AG10803 (cell line): ENCODE data around the gene ISLR.
A peak's percentile ranks its signal among the peaks of the same experiment; 100 is the strongest.

Experiments
- DNase-seq: peaks from one replicate; pipeline ENCODE4 v3.0.0; 2010; ENCODE audit warnings: low read depth
- H3K4me3 ChIP-seq: 2 replicates; pipeline ENCODE4 v1.5.1; 2011; ENCODE audit warnings: mild to moderate bottlenecking, low read length, control low read depth
- CTCF ChIP-seq: conservative IDR thresholded peaks from 2 replicates; pipeline ENCODE4 v1.5.1; 2011; ENCODE audit warnings: mild to moderate bottlenecking, low read length, control low read depth, inconsistent platforms

ISLR gene

GRCh38 chr15:74197176-74197965 is 23.9 kb downstream of the ISLR start:
- no peak for DNase-seq
- TF ChIP-seq CTCF: no peak
- H3K4me3 ChIP-seq: no peak overlapping the region

- no peak for TF ChIP-seq CTCF
- DNase-seq: no peak
- no peak overlapping the region for H3K4me3 ChIP-seq
Observed at GRCh38 chr15:74199297-74199652, 25.8 kb downstream of the ISLR start.

DNA sequence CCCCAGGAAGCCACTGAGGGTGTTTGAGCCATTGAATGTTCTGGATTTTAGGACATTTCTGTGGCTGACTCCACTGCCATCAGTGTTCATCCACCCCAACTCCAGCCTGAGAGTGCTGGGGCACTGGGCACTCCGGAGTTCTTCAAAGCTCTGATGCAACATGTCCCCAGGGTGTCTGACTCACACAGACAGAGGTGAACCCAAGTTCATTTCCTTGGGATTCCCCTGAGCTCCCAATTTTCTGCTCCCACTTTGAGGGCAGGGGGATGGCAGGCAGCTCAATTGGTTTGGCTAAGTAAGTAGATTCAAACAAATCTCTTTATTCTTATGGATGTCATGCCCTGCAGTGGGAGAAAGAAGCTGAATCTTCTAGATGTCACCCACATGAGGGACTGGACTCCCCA is 26.9 kb downstream of the ISLR start:
- no peak overlapping the region for H3K4me3 ChIP-seq
- TF ChIP-seq CTCF: no peak

DNA sequence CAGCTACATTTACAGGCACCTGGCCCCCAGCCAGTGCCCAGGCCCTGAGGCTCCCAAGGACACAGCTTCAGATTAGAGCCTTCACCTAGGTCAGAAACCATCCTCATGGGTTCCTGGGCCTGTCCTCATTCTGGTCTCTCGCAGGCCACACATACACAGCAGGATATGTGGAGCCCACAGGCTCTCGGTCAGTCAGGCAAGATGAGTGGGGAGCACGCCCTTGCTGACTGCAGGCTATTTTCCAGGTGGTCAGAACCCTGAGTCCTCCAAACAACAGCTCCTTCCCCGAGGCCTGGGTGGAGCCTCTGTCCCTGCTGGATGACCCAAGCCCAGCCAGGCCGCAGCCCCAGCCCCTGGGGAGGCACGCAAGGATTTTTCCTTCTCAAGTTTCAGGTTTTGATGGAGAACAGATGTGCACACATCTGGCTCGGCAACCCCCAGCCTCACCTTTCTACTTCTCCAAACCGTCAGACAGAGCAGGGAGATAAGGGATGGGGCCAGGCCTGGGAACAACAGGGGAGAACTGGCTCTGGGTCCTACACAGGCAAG is 27.4 kb downstream of the ISLR start:
- no peak for TF ChIP-seq CTCF
- no peak for DNase-seq
- H3K4me3 ChIP-seq: no peak overlapping the region

More for the DNA sequence above, 26.9 kb downstream of the ISLR start:
- DNase-seq: peak; percentile 80

DNA sequence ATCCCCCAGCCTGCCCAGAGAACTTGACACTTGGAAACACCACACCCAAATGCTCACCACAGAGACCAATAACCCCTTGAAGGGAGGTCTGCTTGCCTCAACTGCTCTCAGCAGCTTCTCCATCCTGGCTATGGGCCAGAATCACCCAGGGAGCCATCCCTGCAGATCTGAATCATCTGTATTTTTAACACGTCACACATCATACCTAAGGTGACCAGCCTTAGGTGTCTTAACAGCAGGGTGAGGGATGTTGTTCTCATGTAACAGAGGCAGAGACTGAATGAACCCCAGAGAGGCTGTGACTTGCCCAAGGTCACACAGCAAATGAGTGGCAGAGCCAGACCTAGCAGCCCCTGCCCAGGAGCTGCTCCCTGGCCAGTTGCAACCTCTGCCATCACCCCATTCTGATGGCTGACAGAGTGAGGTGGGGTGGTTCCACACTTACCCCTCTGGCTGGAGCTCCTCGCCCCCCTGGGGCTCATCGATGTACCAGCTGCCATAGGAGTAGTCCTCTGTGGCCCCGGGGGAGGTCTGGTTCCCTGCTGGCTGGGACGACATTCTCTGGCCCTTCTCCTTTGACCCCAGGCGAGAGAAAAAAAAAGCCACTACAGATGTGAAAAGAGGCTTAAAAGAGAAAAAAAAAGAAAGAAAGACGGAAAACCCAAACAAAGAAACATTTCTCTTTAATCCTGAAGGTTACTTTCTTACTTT is 28.4 kb downstream of the ISLR start:
- TF ChIP-seq CTCF: no peak
- no peak overlapping the region for H3K4me3 ChIP-seq
- no peak for DNase-seq

DNA sequence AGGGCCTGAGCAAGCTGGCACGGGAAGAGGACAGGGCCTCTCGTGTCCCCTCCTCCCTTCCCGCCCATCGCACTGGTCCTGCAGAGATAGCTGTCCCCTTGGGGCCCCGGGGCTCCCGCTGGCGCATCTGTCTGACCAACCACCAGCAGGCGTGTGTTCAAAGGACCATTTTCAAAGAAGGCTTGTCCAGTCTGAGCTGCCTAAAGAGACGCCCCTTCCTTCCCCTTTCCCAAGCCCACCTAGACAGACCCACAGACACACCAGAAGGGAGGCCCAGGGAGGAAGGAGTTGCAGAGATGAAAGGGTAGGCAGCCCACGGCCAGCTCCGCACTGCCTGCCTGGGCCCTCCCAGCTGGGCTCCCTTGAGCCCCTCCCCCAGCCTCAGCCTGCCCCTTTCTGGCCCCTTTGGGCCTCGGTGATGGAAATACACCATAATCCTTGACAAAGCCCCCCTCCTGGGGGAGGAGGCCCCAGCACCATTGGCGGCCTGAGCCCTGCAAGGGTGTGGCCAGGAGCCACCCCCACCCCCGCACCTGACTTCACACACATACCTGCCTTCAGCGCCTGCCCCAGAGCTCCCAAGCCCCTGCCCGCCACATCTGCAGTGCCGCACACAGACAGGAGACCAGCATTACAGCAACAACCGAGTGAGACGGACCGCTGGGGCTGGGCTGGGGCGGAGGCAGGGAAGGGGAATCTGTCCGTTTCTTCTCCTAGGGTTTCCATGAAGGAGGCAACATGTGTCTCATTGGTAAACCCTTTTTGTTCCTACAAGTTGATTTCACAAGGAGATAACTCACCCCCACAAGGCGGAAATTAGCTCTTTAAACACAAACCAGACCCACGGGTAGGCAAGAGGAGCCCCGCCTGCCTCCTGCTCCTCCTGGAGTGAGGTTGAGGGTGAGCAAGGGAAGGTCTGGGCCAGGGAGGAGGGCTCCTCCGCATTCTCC is 29.2 kb downstream of the ISLR start, which contains the start of gene STRA6:
Gene STRA6, minus strand, starts transcription at position 336 of the 950 bp plus-strand sequence. CDS start 520 bp downstream, outside the sequence.
- H3K4me3 ChIP-seq: no peak within 1 kb of the TSS
- no peak for TF ChIP-seq CTCF
- peak; percentile 33 for DNase-seq
